ENCODE measurements around the gene RACK1.
"Not testable (repeated sequence)": the region's sequence is repeated elsewhere in the genome, so short reads cannot be mapped to it uniquely, and the experiment has no call there.

GRCh38 chr5:181287331-181287730 lies 43.6 kb upstream of the RACK1 start:
- not testable (repeated sequence) for TF ChIP-seq CTCF (conservative IDR thresholded peaks at IDR 0.05; ENCODE audit: low read depth, low read length); POLR2A (IDR thresholded peaks at IDR 0.05; ENCODE audit: low read depth, low read length); CEBPB (IDR thresholded peaks at IDR 0.05; ENCODE audit: low read depth, low read length); ELK1 (IDR thresholded peaks at IDR 0.05; ENCODE audit: borderline replicate concordance, low read depth, low read length); MXI1 (IDR thresholded peaks at IDR 0.05; ENCODE audit: borderline replicate concordance, low read depth, low read length); MAZ (IDR thresholded peaks at IDR 0.05; ENCODE audit: borderline replicate concordance, low read depth, low read length); USF2 (IDR thresholded peaks at IDR 0.05; ENCODE audit: low read depth, low read length)
